Activated CD4-positive, alpha-beta T cell treated with anti-CD3 and anti-CD28 coated beads, Interleukin-2, amount 10 ng/mL, durations not matched to agents 7 days and 5 days (primary cell): ENCODE results near the gene BPIFB1. TPM values are rescaled to one million over a fixed set of nuclear protein-coding genes. Genes with fewer than 3 reads are reported as not detected.

Experiments
- CTCF ChIA-PET: fragments of 350-600 bp; sonication (Branson Sonifier 250); formaldehyde crosslinking; loops from one replicate; lab custom pipeline; 2021; ENCODE audit warnings: antibody characterized with exemption; lab: Charles Lee
- POLR2A ChIA-PET: fragments of 350-600 bp; sonication (Branson Sonifier 250); formaldehyde crosslinking; loops from one replicate; lab custom pipeline; 2021; ENCODE audit warnings: antibody characterized with exemption; lab: Charles Lee
- DNase-seq: peaks from one replicate; pipeline ENCODE4 v3.0.0-alpha.2; 2020
- H3K27ac Mint-ChIP-seq: one replicate; pipeline ENCODE4 v1.8.0; 2021; ENCODE audit warnings: mild to moderate bottlenecking, moderate library complexity, mixed read lengths
- H3K27me3 Mint-ChIP-seq: one replicate; pipeline ENCODE4 v1.8.0; 2021; ENCODE audit warnings: mixed read lengths
- H3K36me3 Mint-ChIP-seq: one replicate; pipeline ENCODE4 v1.8.0; 2021; ENCODE audit warnings: low read depth, mixed read lengths
- H3K4me1 Mint-ChIP-seq: one replicate; pipeline ENCODE4 v1.8.0; 2021; ENCODE audit warnings: mixed read lengths
- H3K4me3 Mint-ChIP-seq: one replicate; pipeline ENCODE4 v1.8.0; 2021; ENCODE audit warnings: mild to moderate bottlenecking, moderate library complexity, mixed read lengths
- H3K9me3 Mint-ChIP-seq: one replicate; pipeline ENCODE4 v1.8.0; 2021; ENCODE audit warnings: mixed read lengths
- total RNA-seq, 2 experiments: library from RNA; stranded (reverse); gene quantifications; one replicate each; pipeline ENCODE4 v1.2.3, GENCODE V29; 2021

Gene BPIFB1
- total RNA-seq, 2 experiments from 2014 or later: not detected

DNA sequence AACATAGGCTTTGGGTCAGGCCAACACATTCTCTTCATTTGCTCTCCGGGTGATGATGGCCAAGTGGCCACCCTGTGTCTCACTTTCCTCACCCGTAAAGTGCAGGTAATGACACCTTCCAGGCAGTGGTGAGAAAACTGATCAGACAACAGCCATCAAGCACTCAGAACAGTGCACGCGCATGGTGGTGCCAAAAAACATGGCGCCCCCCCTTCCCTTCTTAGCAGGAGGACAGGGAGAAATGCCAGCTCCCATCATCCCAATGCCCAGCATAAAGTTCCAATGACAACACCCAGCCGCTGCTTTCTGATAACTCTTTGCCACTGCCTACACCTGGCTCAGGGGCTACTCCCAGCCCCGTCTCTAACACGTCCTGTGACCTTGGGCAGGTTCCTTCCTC, 8.4 kb downstream of the BPIFB1 start:
- Mint-ChIP-seq H3K4me1 (no peaks in the 10 kb centered on the region), H3K9me3 (no peaks in the 10 kb centered on the region), H3K27ac (no peak overlapping the region), H3K27me3 (peaks cover 8% of the 10 kb centered on the region), H3K36me3 (no peaks in the 10 kb centered on the region), H3K4me3 (no peak overlapping the region)
- ChIA-PET POLR2A (no interaction called here), CTCF (interaction anchor here (1.3 to 2.1 kb wide), 2 partner anchors 11 to 62 kb away, joined by 3 to 6 read pairs; no protein-coding TSS in a partner anchor)
- DNase-seq: no peak

DNA sequence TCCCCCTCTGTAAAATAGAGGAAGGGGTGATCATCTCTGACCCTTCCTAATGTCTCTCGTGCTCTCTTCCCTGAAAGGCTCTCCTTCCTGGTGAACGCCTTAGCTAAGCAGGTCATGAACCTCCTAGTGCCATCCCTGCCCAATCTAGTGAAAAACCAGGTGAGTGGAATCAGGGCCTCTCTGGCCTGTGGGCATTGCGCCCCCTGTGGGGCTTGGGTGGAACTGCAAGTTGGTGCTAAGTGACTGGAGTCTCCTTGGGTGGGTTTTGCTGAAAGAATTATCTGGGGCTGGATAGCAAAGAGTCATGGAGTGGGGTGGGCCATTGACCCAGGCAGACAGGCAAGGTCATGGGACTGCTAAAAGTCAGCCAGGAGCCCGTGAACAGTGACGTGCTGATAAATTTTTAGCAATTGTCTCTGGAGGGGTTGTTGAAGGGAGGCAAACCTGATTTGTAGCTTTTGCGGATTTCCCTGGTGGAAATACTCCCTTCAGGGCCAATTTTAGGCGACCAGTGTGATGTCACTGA, 8.9 kb downstream of the BPIFB1 start:
- H3K36me3 Mint-ChIP-seq: no peaks in the 10 kb centered on the region
- H3K27me3 Mint-ChIP-seq: peaks cover 8% of the 10 kb centered on the region

DNA sequence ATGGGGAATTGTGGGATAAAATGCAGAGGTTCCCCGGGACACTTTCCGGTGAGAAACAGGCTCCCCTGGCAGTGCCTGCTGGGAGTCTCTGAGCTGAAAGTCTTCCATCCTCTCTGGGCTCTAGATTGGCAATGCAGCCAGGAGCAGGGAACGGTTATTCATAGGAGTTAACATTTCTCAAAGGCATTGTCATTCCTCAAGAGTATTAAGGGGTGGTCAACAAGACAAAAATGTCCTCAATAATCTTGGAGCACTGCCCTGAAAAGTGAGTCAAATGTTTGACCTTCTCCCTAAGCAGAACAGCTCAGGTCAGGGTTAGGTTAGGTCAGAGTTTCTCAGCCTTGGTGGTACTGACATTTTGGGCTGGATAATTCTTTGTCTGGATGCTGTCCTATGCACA, 13.2 kb downstream of the BPIFB1 start:
- H3K36me3 Mint-ChIP-seq: no peaks in the 10 kb centered on the region
- ChIA-PET POLR2A (no interaction called here), CTCF (no interaction called here)
- peaks cover 10% of the 10 kb centered on the region for H3K27me3 Mint-ChIP-seq
- H3K27ac Mint-ChIP-seq: no peak overlapping the region
- peaks cover 5% of the 10 kb centered on the region for H3K4me1 Mint-ChIP-seq
- H3K9me3 Mint-ChIP-seq: no peaks in the 10 kb centered on the region
- no peak overlapping the region for H3K4me3 Mint-ChIP-seq
- no peak for DNase-seq

More for the DNA sequence above, 8.9 kb downstream of the BPIFB1 start:
- Mint-ChIP-seq H3K4me3 (no peak overlapping the region), H3K9me3 (no peaks in the 10 kb centered on the region), H3K4me1 (no peaks in the 10 kb centered on the region), H3K27ac (no peak overlapping the region)
- ChIA-PET CTCF (interaction anchor here (1.3 to 2.1 kb wide), 2 partner anchors 10 to 63 kb away, joined by 3 to 6 read pairs; no protein-coding TSS in a partner anchor), POLR2A (no interaction called here)
- DNase-seq: peak; percentile 67

DNA sequence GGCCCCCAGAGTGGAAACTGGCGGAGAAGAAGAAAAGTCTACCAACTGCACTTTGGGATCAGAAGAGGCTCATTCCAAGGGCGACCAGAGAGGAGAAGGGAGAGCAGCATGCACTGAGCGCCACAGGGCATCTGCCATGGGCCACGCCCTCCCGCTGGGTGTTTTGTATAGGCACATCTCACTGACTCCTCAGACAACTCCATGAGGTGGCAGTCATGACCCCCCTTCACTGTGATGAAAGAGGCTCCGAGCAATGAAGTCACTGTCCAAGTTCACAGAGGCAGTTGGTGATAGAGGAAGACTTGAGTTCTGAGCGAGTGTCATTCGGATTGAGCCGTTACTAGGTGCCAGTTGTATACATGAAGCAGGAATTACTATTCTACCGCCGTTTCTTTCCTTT, 15.4 kb downstream of the BPIFB1 start:
- CTCF ChIA-PET: interaction anchor here (1.0 to 1.2 kb wide), 2 partner anchors 11 to 508 kb away, joined by 3 to 4 read pairs; no protein-coding TSS in a partner anchor
- no peaks in the 10 kb centered on the region for H3K36me3 Mint-ChIP-seq

DNA sequence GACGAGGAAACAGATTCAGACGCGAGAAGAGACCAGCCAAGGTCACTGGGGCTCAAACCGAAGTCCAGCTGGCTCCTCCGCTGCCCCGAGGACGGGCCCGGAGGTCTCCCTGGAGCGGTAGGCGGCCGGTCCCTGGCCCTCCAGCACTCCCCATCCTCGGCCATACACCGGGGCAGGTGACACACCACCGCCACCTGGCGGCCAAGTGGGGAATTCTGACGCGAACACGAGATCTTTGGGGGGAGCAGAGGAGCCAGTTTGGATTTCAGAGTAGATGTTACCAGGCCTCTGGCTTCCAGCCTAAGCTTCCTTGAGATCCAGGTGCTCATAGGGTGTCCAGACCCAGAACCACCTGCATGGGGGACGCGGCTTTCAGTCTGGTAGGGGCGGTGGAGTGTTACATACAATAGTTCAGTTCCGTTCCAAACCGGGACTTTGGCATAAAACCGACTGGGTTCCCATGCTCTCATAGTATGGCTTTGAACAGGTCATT, 16.1 kb downstream of the BPIFB1 start:
- Mint-ChIP-seq H3K9me3 (no peaks in the 10 kb centered on the region), H3K4me3 (no peak overlapping the region)

More for the DNA sequence above, 15.4 kb downstream of the BPIFB1 start:
- peaks cover 10% of the 10 kb centered on the region for H3K27me3 Mint-ChIP-seq
- POLR2A ChIA-PET: no interaction called here
- H3K9me3 Mint-ChIP-seq: no peaks in the 10 kb centered on the region
- peaks cover 8% of the 10 kb centered on the region for H3K4me1 Mint-ChIP-seq
- no peak overlapping the region for H3K4me3 Mint-ChIP-seq
- DNase-seq: no peak
- H3K27ac Mint-ChIP-seq: no peak overlapping the region

DNA sequence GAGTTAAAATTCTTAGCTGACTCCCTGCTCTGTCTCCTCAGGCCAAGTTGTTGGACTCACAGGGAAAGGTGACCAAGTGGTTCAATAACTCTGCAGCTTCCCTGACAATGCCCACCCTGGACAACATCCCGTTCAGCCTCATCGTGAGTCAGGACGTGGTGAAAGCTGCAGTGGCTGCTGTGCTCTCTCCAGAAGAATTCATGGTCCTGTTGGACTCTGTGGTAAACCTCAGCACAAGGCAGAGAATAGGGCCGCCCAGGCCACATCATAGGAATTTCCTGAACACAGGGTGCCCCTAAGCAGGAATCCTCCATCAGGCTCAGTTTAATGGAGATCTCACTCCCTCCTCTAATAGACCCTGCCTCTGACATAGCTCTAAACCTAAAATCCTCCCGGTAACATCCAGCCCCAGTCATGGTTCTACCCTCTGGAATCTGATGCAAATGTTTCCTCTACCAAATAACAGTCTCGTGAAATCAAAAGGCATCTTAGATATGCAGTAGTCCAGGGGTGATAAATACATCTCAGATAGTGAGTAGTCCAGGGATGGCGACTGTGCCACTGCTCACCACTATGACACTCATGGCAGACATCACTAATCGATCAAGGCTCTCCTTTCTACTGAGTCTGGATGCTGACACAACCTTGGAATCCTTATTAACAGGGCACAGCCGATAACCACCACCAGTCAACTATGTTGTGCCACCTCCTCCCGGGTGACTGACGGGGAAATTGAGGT, 18.3 kb downstream of the BPIFB1 start:
- CTCF ChIA-PET: interaction anchor here (0.6 to 2.1 kb wide), 3 partner anchors 9 to 422 kb away, joined by 3 to 6 read pairs (median 5); no protein-coding TSS in a partner anchor
- Mint-ChIP-seq H3K27me3 (peaks cover 8% of the 10 kb centered on the region), H3K36me3 (no peaks in the 10 kb centered on the region), H3K4me3 (no peak overlapping the region), H3K27ac (no peak overlapping the region), H3K4me1 (peaks cover 8% of the 10 kb centered on the region), H3K9me3 (no peaks in the 10 kb centered on the region)
- POLR2A ChIA-PET: no interaction called here
- no peak for DNase-seq

More for the DNA sequence above, 16.1 kb downstream of the BPIFB1 start:
- no peaks in the 10 kb centered on the region for H3K36me3 Mint-ChIP-seq
- POLR2A ChIA-PET: no interaction called here
- DNase-seq: peak; percentile 70
- peaks cover 10% of the 10 kb centered on the region for H3K27me3 Mint-ChIP-seq
- no peak overlapping the region for H3K27ac Mint-ChIP-seq
- H3K4me1 Mint-ChIP-seq: peaks cover 8% of the 10 kb centered on the region
- CTCF ChIA-PET: interaction anchor here (1.0 to 1.2 kb wide), 3 partner anchors 12 to 509 kb away, joined by 3 to 4 read pairs (median 3); no protein-coding TSS in a partner anchor

DNA sequence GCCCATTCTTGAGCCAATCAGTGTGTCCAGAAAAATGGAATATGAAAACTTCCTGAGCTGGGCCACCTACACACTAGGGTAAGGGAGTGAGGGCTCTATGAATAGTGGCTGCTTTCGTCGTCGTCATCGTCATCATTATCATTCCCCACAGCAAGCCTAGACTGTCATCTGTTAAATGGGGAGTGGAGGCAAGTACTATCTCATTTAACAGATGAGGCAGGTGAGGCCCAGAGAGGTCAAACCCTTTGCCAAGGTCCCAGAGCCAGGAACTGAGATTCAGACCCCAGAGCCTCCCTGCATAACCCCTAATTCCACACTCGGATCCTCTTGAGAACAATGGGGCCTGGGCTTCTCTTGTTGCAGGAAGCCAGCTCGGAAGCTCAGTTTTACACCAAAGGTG, 20.6 kb downstream of the BPIFB1 start:
- no peak for DNase-seq
- Mint-ChIP-seq H3K27ac (no peak overlapping the region), H3K36me3 (no peaks in the 10 kb centered on the region), H3K27me3 (peaks cover 2% of the 10 kb centered on the region), H3K4me3 (no peak overlapping the region), H3K9me3 (peaks cover under 1% of the 10 kb centered on the region), H3K4me1 (peaks cover 8% of the 10 kb centered on the region)
- ChIA-PET POLR2A (no interaction called here), CTCF (no interaction called here)

DNA sequence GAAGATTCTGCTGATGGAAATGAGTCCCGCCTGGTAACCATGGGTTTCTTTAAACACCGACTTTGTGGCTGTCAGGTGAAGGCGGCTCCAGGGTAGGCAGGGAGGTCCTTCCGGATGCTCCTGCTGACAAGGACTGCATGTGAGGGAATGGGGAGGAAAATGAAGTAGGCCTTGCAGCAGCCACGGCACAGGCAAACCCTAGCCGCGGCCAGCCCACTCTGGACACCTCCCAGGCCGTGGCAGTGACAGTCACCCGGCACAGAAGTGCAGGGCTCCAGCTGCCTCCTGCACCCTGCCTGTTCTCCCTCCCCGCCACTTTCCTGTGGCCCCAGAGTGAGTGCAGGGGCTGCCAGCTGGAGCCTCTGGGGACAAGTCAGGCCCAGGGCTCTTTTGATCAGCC, 21.0 kb downstream of the BPIFB1 start:
- Mint-ChIP-seq H3K4me1 (peaks cover 8% of the 10 kb centered on the region), H3K27me3 (no peaks in the 10 kb centered on the region), H3K36me3 (no peaks in the 10 kb centered on the region), H3K9me3 (peaks cover 2% of the 10 kb centered on the region), H3K4me3 (no peak overlapping the region), H3K27ac (no peak overlapping the region)
- no peak for DNase-seq
- CTCF ChIA-PET: no interaction called here
- POLR2A ChIA-PET: no interaction called here

DNA sequence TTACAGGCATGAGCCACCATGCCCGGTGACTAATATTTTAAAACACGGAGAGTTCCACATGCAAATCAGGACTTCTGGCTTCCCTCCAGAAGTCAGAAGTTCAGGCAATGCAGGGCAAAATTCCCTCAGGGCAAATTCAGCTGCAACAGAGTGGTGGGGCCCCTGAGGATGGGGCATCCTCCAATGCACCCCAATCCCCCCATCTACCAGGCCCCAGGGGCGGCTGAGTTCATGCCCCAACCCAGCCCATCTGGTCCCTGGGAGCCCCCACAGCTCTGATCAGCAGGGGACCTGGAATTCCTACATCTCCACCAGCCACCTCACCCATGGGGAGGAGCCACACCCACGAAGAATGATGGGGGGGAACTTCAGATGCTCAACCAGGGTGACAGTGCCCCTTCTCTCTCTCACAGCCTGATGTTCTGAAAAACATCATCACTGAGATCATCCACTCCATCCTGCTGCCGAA, 22.6 kb downstream of the BPIFB1 start:
- no peak overlapping the region for H3K4me3 Mint-ChIP-seq
- H3K36me3 Mint-ChIP-seq: no peaks in the 10 kb centered on the region
- H3K4me1 Mint-ChIP-seq: peaks cover 8% of the 10 kb centered on the region
- ChIA-PET CTCF (no interaction called here), POLR2A (no interaction called here)
- H3K27ac Mint-ChIP-seq: no peak overlapping the region
- H3K27me3 Mint-ChIP-seq: no peaks in the 10 kb centered on the region
- DNase-seq: no peak
- H3K9me3 Mint-ChIP-seq: peaks cover 2% of the 10 kb centered on the region

DNA sequence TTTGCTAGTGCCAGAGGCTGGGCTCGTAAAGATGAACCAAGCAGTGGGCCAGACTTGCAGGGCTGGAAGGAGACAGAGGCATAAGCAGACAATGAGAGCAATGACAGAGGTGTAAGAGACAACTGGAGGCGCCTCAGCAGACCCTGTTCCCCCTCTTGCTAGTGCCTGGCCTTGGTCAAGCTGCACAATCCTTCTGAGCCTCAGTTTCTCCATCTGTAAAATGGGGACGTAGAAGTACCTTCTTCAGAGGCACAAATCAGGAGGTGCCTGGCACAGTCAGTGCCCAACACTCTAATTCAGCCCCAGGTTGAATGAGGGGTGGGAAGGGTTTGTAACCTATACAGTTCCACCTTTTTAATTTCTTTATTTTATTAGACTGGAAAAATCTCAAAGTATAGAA, 23.2 kb downstream of the BPIFB1 start:
- Mint-ChIP-seq H3K27me3 (no peaks in the 10 kb centered on the region), H3K27ac (no peak overlapping the region), H3K36me3 (no peaks in the 10 kb centered on the region), H3K9me3 (peaks cover 2% of the 10 kb centered on the region), H3K4me3 (no peak overlapping the region), H3K4me1 (peaks cover 3% of the 10 kb centered on the region)
- DNase-seq: no peak
- ChIA-PET CTCF (no interaction called here), POLR2A (no interaction called here)

DNA sequence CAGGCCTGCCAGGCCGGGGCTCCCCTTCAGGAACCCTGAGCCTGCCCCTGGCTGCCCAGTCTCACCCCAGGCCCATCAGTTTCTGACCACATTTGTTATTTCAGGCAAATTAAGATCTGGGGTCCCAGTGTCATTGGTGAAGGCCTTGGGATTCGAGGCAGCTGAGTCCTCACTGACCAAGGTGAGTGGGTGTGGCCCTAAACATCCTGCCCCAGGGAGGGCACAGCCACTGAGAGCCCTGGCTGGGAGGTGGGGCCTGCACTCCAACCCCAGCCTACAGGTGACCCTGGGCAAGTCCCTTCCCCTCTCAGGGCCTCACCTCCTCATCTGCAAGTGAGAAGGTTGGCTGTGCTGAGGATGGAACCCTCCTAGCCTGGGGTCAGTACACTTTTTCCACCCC, 23.8 kb downstream of the BPIFB1 start:
- no peak for DNase-seq
- H3K27ac Mint-ChIP-seq: no peak overlapping the region
- POLR2A ChIA-PET: no interaction called here
- H3K27me3 Mint-ChIP-seq: no peaks in the 10 kb centered on the region
- H3K4me3 Mint-ChIP-seq: no peak overlapping the region
- H3K9me3 Mint-ChIP-seq: peaks cover 2% of the 10 kb centered on the region
- no peaks in the 10 kb centered on the region for H3K36me3 Mint-ChIP-seq
- no peaks in the 10 kb centered on the region for H3K4me1 Mint-ChIP-seq
- CTCF ChIA-PET: no interaction called here

DNA sequence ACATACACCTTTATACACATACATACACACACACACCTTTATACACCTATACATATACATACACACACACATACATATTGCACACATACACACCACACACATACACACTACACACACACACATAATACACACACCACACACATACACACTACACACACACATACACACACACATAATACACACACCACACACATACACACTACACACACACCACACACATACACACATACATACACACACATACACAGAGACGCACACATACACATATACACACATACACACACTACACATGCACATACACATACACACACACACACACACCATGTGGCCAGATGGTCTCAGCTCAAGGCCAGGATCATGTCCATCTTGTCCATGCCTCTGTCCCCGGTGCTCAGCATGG, 25.7 kb downstream of the BPIFB1 start:
- H3K4me1 Mint-ChIP-seq: no peaks in the 10 kb centered on the region
- H3K9me3 Mint-ChIP-seq: peaks cover 2% of the 10 kb centered on the region
- CTCF ChIA-PET: no interaction called here
- H3K27me3 Mint-ChIP-seq: no peaks in the 10 kb centered on the region
- no peak overlapping the region for H3K4me3 Mint-ChIP-seq
- no peak overlapping the region for H3K27ac Mint-ChIP-seq
- POLR2A ChIA-PET: no interaction called here
- no peak for DNase-seq
- H3K36me3 Mint-ChIP-seq: no peaks in the 10 kb centered on the region

DNA sequence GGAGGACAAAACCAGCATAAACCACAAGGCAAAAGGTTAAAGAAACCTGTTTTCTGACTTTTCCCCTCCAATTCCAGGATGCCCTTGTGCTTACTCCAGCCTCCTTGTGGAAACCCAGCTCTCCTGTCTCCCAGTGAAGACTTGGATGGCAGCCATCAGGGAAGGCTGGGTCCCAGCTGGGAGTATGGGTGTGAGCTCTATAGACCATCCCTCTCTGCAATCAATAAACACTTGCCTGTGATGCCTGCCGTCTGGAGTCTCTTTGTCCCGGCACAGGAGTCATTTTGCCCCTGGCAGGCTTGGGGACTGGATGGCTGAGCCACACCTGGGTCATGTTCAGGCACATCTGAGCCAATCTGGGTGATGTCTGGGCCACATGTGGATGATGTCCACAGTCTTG, 26.6 kb downstream of the BPIFB1 start:
- CTCF ChIA-PET: no interaction called here
- no peaks in the 10 kb centered on the region for H3K27me3 Mint-ChIP-seq
- H3K27ac Mint-ChIP-seq: no peak overlapping the region
- no peak overlapping the region for H3K4me3 Mint-ChIP-seq
- H3K36me3 Mint-ChIP-seq: no peaks in the 10 kb centered on the region
- H3K9me3 Mint-ChIP-seq: peaks cover 2% of the 10 kb centered on the region
- POLR2A ChIA-PET: no interaction called here
- DNase-seq: no peak
- H3K4me1 Mint-ChIP-seq: no peaks in the 10 kb centered on the region
